CD4-positive, CD25-positive, alpha-beta regulatory T cell (primary cell): Measurements from ENCODE around the gene BHLHA9. TPM values are rescaled to one million over a fixed set of nuclear protein-coding genes. Genes with fewer than 3 reads are reported as not detected.
"Not testable (repeated sequence)": the region's sequence is repeated elsewhere in the genome, so short reads cannot be mapped to it uniquely, and the experiment has no call there.

Experiments
- ATAC-seq, 2 donors: fragments of 150-1000 bp; cut with Tn5 transposase; one replicate each; pipeline ENCODE4 v1.10.0; 2021; ENCODE audit warnings: low read depth in 2 of 2, moderate number of reproducible peaks in 2 of 2, moderate library complexity in 1 of 2
- DNase-seq, 3 donors: peaks; one replicate each; pipeline versions ENCODE4 v3.0.0 to v3.0.0-alpha.2; 2012 to 2022; ENCODE audit warnings: mixed read lengths in 1 of 3
- H3K27ac ChIP-seq: one replicate; pipeline ENCODE4 v1.7.0; 2013; ENCODE audit warnings: mild to moderate bottlenecking, low read length; ENCODE audit not compliant: insufficient read depth, poor library complexity, severe bottlenecking
- H3K27me3 ChIP-seq: one replicate; pipeline ENCODE4 v1.7.0; 2013; ENCODE audit warnings: low read length; ENCODE audit not compliant: control insufficient read depth, insufficient read depth
- H3K36me3 ChIP-seq: one replicate; pipeline ENCODE4 v1.7.0; 2013; ENCODE audit warnings: mild to moderate bottlenecking, low read length, moderate library complexity; ENCODE audit not compliant: control insufficient read depth, insufficient read depth
- H3K4me1 ChIP-seq: 2 replicates; pipeline ENCODE4 v1.7.0; 2013; ENCODE audit warnings: mild to moderate bottlenecking, low read length; ENCODE audit not compliant: insufficient read depth, control insufficient read depth, poor library complexity, severe bottlenecking
- H3K4me3 ChIP-seq: one replicate; pipeline ENCODE4 v1.7.0; 2013; ENCODE audit warnings: low read depth, mild to moderate bottlenecking, low read length, moderate library complexity
- H3K9me3 ChIP-seq, 2 experiments: 1 replicate in 1 of 2; 2 replicates in 1 of 2; pipeline ENCODE4 v1.7.0; 2013; ENCODE audit warnings: low read length in 2 of 2, mild to moderate bottlenecking in 1 of 2, moderate library complexity in 1 of 2; ENCODE audit not compliant: control insufficient read depth in 2 of 2
- H3K27ac Mint-ChIP-seq, 3 donors: one replicate each; pipeline ENCODE4 v1.8.0; 2020 to 2022; ENCODE audit warnings: mild to moderate bottlenecking in 3 of 3, mixed read lengths in 3 of 3, moderate library complexity in 2 of 3
- H3K27me3 Mint-ChIP-seq: one replicate; pipeline ENCODE4 v1.8.0; 2022; ENCODE audit warnings: mild to moderate bottlenecking, mixed read lengths
- H3K36me3 Mint-ChIP-seq: one replicate; pipeline ENCODE4 v1.8.0; 2020; ENCODE audit warnings: mixed read lengths
- H3K4me1 Mint-ChIP-seq, 4 donors: one replicate each; pipeline ENCODE4 v1.8.0; 2020 to 2022; ENCODE audit warnings: mixed read lengths in 4 of 4, mild to moderate bottlenecking in 1 of 4
- H3K4me3 Mint-ChIP-seq, 4 donors: one replicate each; pipeline ENCODE4 v1.8.0; 2020 to 2022; ENCODE audit warnings: mild to moderate bottlenecking in 4 of 4, mixed read lengths in 4 of 4, moderate library complexity in 3 of 4
- H3K9me3 Mint-ChIP-seq, 7 donors: one replicate each; pipeline ENCODE4 v1.8.0; 2020 to 2022; ENCODE audit warnings: mixed read lengths in 7 of 7, mild to moderate bottlenecking in 3 of 7, moderate library complexity in 2 of 7
- polyA plus RNA-seq, 4 donors: library from polyadenylated mRNA; unstranded; fragments of 300-500 nt; fragmentation: Illumina TruSeq; gene quantifications; one replicate each; pipeline ENCODE4 v1.2.3, GENCODE V29; 2021
- total RNA-seq: library from RNA; stranded (reverse); gene quantifications from one replicate; pipeline ENCODE4 v1.2.3, GENCODE V29; 2022

The BHLHA9 gene
- total and polyA plus RNA-seq, 5 donors from 2014 or later = not detected

GRCh38 chr17:1234455-1234854, 35.8 kb upstream of the BHLHA9 start:
- Mint-ChIP-seq H3K4me1 (peaks cover 0 to 14% (median 3%) of the 10 kb centered on the region in 4 donors), H3K27me3 (peaks cover 43% of the 10 kb centered on the region), H3K27ac (no peak overlapping the region), H3K36me3 (no peaks in the 10 kb centered on the region), H3K4me3 (no peak overlapping the region), H3K9me3 (peaks cover 0 to 5% (median 0%) of the 10 kb centered on the region in 7 donors)
- H3K9me3 ChIP-seq = no peaks in the 10 kb centered on the region
- no peaks in the 10 kb centered on the region for H3K36me3 ChIP-seq
- no peak for DNase-seq
- H3K4me1 ChIP-seq = peaks cover 8% of the 10 kb centered on the region
- no peak for ATAC-seq
- H3K4me3 ChIP-seq = no peak overlapping the region
- peaks cover 6% of the 10 kb centered on the region for H3K27me3 ChIP-seq
- no peak overlapping the region for H3K27ac ChIP-seq

GRCh38 chr17:1237471-1237870, 32.8 kb upstream of the BHLHA9 start:
- Histone ChIP-seq H3K27ac (no peak overlapping the region), H3K4me3 (no peak overlapping the region), H3K27me3 (peaks cover 3% of the 10 kb centered on the region), H3K9me3 (no peaks in the 10 kb centered on the region), H3K36me3 (no peaks in the 10 kb centered on the region), H3K4me1 (no peaks in the 10 kb centered on the region)
- Mint-ChIP-seq H3K4me1 (peaks cover 0 to 12% (median 0%) of the 10 kb centered on the region in 4 donors), H3K36me3 (no peaks in the 10 kb centered on the region), H3K4me3 (no peak overlapping the region), H3K27ac (no peak overlapping the region), H3K27me3 (peaks cover 45% of the 10 kb centered on the region), H3K9me3 (peaks cover 0 to 5% (median 0%) of the 10 kb centered on the region in 7 donors)
- ATAC-seq = no peak
- no peak for DNase-seq

GRCh38 chr17:1239210-1239609, 31.0 kb upstream of the BHLHA9 start:
- Mint-ChIP-seq H3K9me3 (peaks cover 0 to 5% (median 0%) of the 10 kb centered on the region in 7 donors), H3K27ac (no peak overlapping the region), H3K27me3 (peaks cover 43% of the 10 kb centered on the region), H3K36me3 (no peaks in the 10 kb centered on the region), H3K4me1 (peaks cover 0 to 12% (median 0%) of the 10 kb centered on the region in 4 donors), H3K4me3 (no peak overlapping the region)
- H3K27me3 ChIP-seq = peaks cover 3% of the 10 kb centered on the region
- H3K4me3 ChIP-seq = no peak overlapping the region
- ATAC-seq = no peak
- H3K36me3 ChIP-seq = no peaks in the 10 kb centered on the region
- H3K9me3 ChIP-seq = no peaks in the 10 kb centered on the region
- no peaks in the 10 kb centered on the region for H3K4me1 ChIP-seq
- H3K27ac ChIP-seq = no peak overlapping the region
- no peak for DNase-seq

- not testable (repeated sequence) for H3K27ac ChIP-seq, H3K36me3 Mint-ChIP-seq, H3K4me1 ChIP-seq, H3K9me3 ChIP-seq, H3K9me3 Mint-ChIP-seq, DNase-seq, H3K4me3 ChIP-seq, H3K36me3 ChIP-seq, H3K4me3 Mint-ChIP-seq, H3K27ac Mint-ChIP-seq, H3K27me3 ChIP-seq, ATAC-seq
- H3K27me3 Mint-ChIP-seq = peaks cover 38% of the 10 kb centered on the region
- H3K4me1 Mint-ChIP-seq = peaks cover 0 to 12% (median 0%) of the 10 kb centered on the region in 4 donors
Measured at GRCh38 chr17:1240426-1240825, 29.8 kb upstream of the BHLHA9 start.

GRCh38 chr17:1241929-1242328, 28.3 kb upstream of the BHLHA9 start:
- Mint-ChIP-seq H3K27ac (no peak overlapping the region), H3K4me3 (no peak overlapping the region), H3K36me3 (no peaks in the 10 kb centered on the region), H3K27me3 (peaks cover 38% of the 10 kb centered on the region), H3K9me3 (peaks cover 0 to 7% (median 0%) of the 10 kb centered on the region in 7 donors), H3K4me1 (peaks cover 0 to 12% (median 0%) of the 10 kb centered on the region in 4 donors)
- DNase-seq = no peak
- Histone ChIP-seq H3K4me3 (no peak overlapping the region), H3K27ac (no peak overlapping the region), H3K27me3 (peaks cover 3% of the 10 kb centered on the region), H3K4me1 (no peaks in the 10 kb centered on the region), H3K9me3 (no peaks in the 10 kb centered on the region), H3K36me3 (no peaks in the 10 kb centered on the region)
- no peak for ATAC-seq

GRCh38 chr17:1244606-1245012, 25.6 kb upstream of the BHLHA9 start:
- H3K4me3 Mint-ChIP-seq = no peak overlapping the region
- H3K36me3 Mint-ChIP-seq = no peaks in the 10 kb centered on the region
- H3K27me3 Mint-ChIP-seq = peaks cover 24% of the 10 kb centered on the region
- no peak overlapping the region for H3K4me3 ChIP-seq
- H3K27ac Mint-ChIP-seq = no peak overlapping the region
- peaks cover 0 to 2% (median 0%) of the 10 kb centered on the region in 7 donors for H3K9me3 Mint-ChIP-seq
- H3K36me3 ChIP-seq = no peaks in the 10 kb centered on the region
- no peak overlapping the region for H3K27ac ChIP-seq
- H3K4me1 Mint-ChIP-seq = peaks cover 0 to 8% (median 0%) of the 10 kb centered on the region in 4 donors
- H3K4me1 ChIP-seq = no peaks in the 10 kb centered on the region
- no peaks in the 10 kb centered on the region for H3K9me3 ChIP-seq
- no peaks in the 10 kb centered on the region for H3K27me3 ChIP-seq
- DNase-seq = no peak
- ATAC-seq = no peak

- Histone ChIP-seq H3K36me3 (no peaks in the 10 kb centered on the region), H3K27ac (no peak overlapping the region), H3K4me3 (no peak overlapping the region), H3K9me3 (no peaks in the 10 kb centered on the region), H3K27me3 (peaks cover 5% of the 10 kb centered on the region), H3K4me1 (peaks cover 5% of the 10 kb centered on the region)
- H3K27ac Mint-ChIP-seq = no peak overlapping the region
- no peak overlapping the region for H3K4me3 Mint-ChIP-seq
- H3K27me3 Mint-ChIP-seq = peaks cover 30% of the 10 kb centered on the region
- no peak for DNase-seq
- peaks cover 0 to 5% (median 2%) of the 10 kb centered on the region in 4 donors for H3K4me1 Mint-ChIP-seq
- no peak for ATAC-seq
- H3K9me3 Mint-ChIP-seq = no peaks in the 10 kb centered on the region
- H3K36me3 Mint-ChIP-seq = no peaks in the 10 kb centered on the region
Measured at GRCh38 chr17:1251866-1252608, 18.2 kb upstream of the BHLHA9 start.

- Histone ChIP-seq H3K27me3 (peaks cover 10% of the 10 kb centered on the region), H3K9me3 (no peaks in the 10 kb centered on the region), H3K27ac (no peak overlapping the region), H3K4me1 (peaks cover 20% of the 10 kb centered on the region), H3K36me3 (no peaks in the 10 kb centered on the region), H3K4me3 (no peak overlapping the region)
- no peak for ATAC-seq
- H3K4me3 Mint-ChIP-seq = no peak overlapping the region
- H3K27me3 Mint-ChIP-seq = peaks cover 47% of the 10 kb centered on the region
- H3K27ac Mint-ChIP-seq = no peak overlapping the region
- peaks cover 0 to 1% (median 0%) of the 10 kb centered on the region in 7 donors for H3K9me3 Mint-ChIP-seq
- H3K4me1 Mint-ChIP-seq = peaks cover 5 to 18% (median 5%) of the 10 kb centered on the region in 4 donors
- no peak for DNase-seq
- H3K36me3 Mint-ChIP-seq = no peaks in the 10 kb centered on the region
Measured at GRCh38 chr17:1255041-1255440, 15.2 kb upstream of the BHLHA9 start.
